Activated naive CD4-positive, alpha-beta T cell treated with anti-CD3 and anti-CD28 coated beads for 36 hours (primary cell): Measurements from ENCODE around the gene NT5DC1. TPM values are rescaled to one million over a fixed set of nuclear protein-coding genes. Genes with fewer than 3 reads are reported as not detected.

ENCODE experiments used
- CTCF ChIA-PET: fragments of 350-600 bp; sonication (Branson Sonifier 250); formaldehyde crosslinking; loops from one replicate; lab custom pipeline; 2021; ENCODE audit warnings: antibody characterized with exemption; lab: Charles Lee
- DNase-seq: peaks from one replicate; pipeline ENCODE4 v3.0.0-alpha.2; 2020
- H3K27ac Mint-ChIP-seq: one replicate; pipeline ENCODE4 v1.8.0; 2021; ENCODE audit warnings: mild to moderate bottlenecking, mixed read lengths
- H3K27me3 Mint-ChIP-seq: one replicate; pipeline ENCODE4 v1.8.0; 2021; ENCODE audit warnings: low read depth, mixed read lengths
- H3K36me3 Mint-ChIP-seq: one replicate; pipeline ENCODE4 v1.8.0; 2021; ENCODE audit warnings: low read depth, mixed read lengths
- H3K4me1 Mint-ChIP-seq: one replicate; pipeline ENCODE4 v1.8.0; 2021; ENCODE audit warnings: low read depth, mixed read lengths
- H3K4me3 Mint-ChIP-seq: one replicate; pipeline ENCODE4 v1.8.0; 2021; ENCODE audit warnings: mild to moderate bottlenecking, moderate library complexity, mixed read lengths
- H3K9me3 Mint-ChIP-seq: one replicate; pipeline ENCODE4 v1.8.0; 2021; ENCODE audit warnings: mixed read lengths
- intact Hi-C: fragments of 100-400 bp; cut with micrococcal nuclease; formaldehyde crosslinking; loops from one replicate; pipeline ENCODE4 v1.15.1; 2023
- total RNA-seq, 2 experiments: library from RNA; stranded (reverse); gene quantifications; one replicate each; pipeline ENCODE4 v1.2.3, GENCODE V29; 2021

The NT5DC1 gene
- total RNA-seq, 2 experiments from 2014 or later: 59.7 to 62.6 TPM

GRCh38 chr6:116176596-116176995 is 75.9 kb downstream of the NT5DC1 start:
- DNase-seq: no peak
- CTCF ChIA-PET: interaction anchor here (0.7 kb wide), 1 partner anchor 209 kb away, joined by 3 read pairs; no protein-coding TSS in a partner anchor
- H3K4me1 Mint-ChIP-seq: no peaks in the 10 kb centered on the region
- peaks cover 25% of the 10 kb centered on the region for H3K36me3 Mint-ChIP-seq
- intact Hi-C loops: no loop called here
- peaks cover 12% of the 10 kb centered on the region for H3K9me3 Mint-ChIP-seq
- H3K27ac Mint-ChIP-seq: no peak overlapping the region
- no peak overlapping the region for H3K4me3 Mint-ChIP-seq
- no peaks in the 10 kb centered on the region for H3K27me3 Mint-ChIP-seq

GRCh38 chr6:116180375-116180774 is 79.7 kb downstream of the NT5DC1 start:
- peaks cover 9% of the 10 kb centered on the region for H3K9me3 Mint-ChIP-seq
- no peak for DNase-seq

GRCh38 chr6:116189472-116189871 is 88.8 kb downstream of the NT5DC1 start:
- peaks cover 8% of the 10 kb centered on the region for H3K36me3 Mint-ChIP-seq
- no peak for DNase-seq
- no peaks in the 10 kb centered on the region for H3K4me1 Mint-ChIP-seq
- CTCF ChIA-PET: no interaction called here
- no peaks in the 10 kb centered on the region for H3K27me3 Mint-ChIP-seq
- intact Hi-C loops: no loop called here
- H3K4me3 Mint-ChIP-seq: no peak overlapping the region
- no peak overlapping the region for H3K27ac Mint-ChIP-seq
- H3K9me3 Mint-ChIP-seq: no peaks in the 10 kb centered on the region

More at GRCh38 chr6:116180375-116180774, 79.7 kb downstream of the NT5DC1 start:
- CTCF ChIA-PET: no interaction called here
- Mint-ChIP-seq H3K4me1 (peaks cover 6% of the 10 kb centered on the region), H3K4me3 (no peak overlapping the region), H3K36me3 (peaks cover 22% of the 10 kb centered on the region), H3K27me3 (no peaks in the 10 kb centered on the region), H3K27ac (no peak overlapping the region)
- intact Hi-C loops: no loop called here

GRCh38 chr6:116190550-116190949 is 89.9 kb downstream of the NT5DC1 start:
- H3K4me1 Mint-ChIP-seq: no peaks in the 10 kb centered on the region

GRCh38 chr6:116191881-116192280 is 91.2 kb downstream of the NT5DC1 start:
- DNase-seq: no peak
- CTCF ChIA-PET: no interaction called here
- intact Hi-C loops: no loop called here
- Mint-ChIP-seq H3K27me3 (no peaks in the 10 kb centered on the region), H3K36me3 (peaks cover 3% of the 10 kb centered on the region), H3K27ac (no peak overlapping the region), H3K9me3 (no peaks in the 10 kb centered on the region), H3K4me1 (no peaks in the 10 kb centered on the region), H3K4me3 (no peak overlapping the region)

More at GRCh38 chr6:116190550-116190949, 89.9 kb downstream of the NT5DC1 start:
- Mint-ChIP-seq H3K4me3 (no peak overlapping the region), H3K27ac (no peak overlapping the region), H3K9me3 (no peaks in the 10 kb centered on the region), H3K27me3 (no peaks in the 10 kb centered on the region), H3K36me3 (peaks cover 4% of the 10 kb centered on the region)
- CTCF ChIA-PET: interaction anchor here (0.6 kb wide), 1 partner anchor 588 kb away, joined by 5 read pairs; no protein-coding TSS in a partner anchor
- no peak for DNase-seq
- intact Hi-C loops: no loop called here

- Mint-ChIP-seq H3K9me3 (no peaks in the 10 kb centered on the region), H3K27ac (no peak overlapping the region), H3K4me3 (no peak overlapping the region), H3K36me3 (peaks cover 4% of the 10 kb centered on the region), H3K27me3 (no peaks in the 10 kb centered on the region), H3K4me1 (no peaks in the 10 kb centered on the region)
- intact Hi-C loops: no loop called here
- CTCF ChIA-PET: no interaction called here
- DNase-seq: no peak
Observed at GRCh38 chr6:116192786-116193185, 92.1 kb downstream of the NT5DC1 start.

GRCh38 chr6:116196841-116197240 is 96.2 kb downstream of the NT5DC1 start:
- intact Hi-C loops: no loop called here
- Mint-ChIP-seq H3K9me3 (no peaks in the 10 kb centered on the region), H3K36me3 (peaks cover 2% of the 10 kb centered on the region), H3K4me3 (no peak overlapping the region), H3K27me3 (no peaks in the 10 kb centered on the region), H3K27ac (no peak overlapping the region), H3K4me1 (no peaks in the 10 kb centered on the region)
- no peak for DNase-seq
- CTCF ChIA-PET: no interaction called here

- no peaks in the 10 kb centered on the region for H3K27me3 Mint-ChIP-seq
- intact Hi-C loops: no loop called here
- H3K9me3 Mint-ChIP-seq: no peaks in the 10 kb centered on the region
- DNase-seq: no peak
- H3K27ac Mint-ChIP-seq: no peak overlapping the region
- no peak overlapping the region for H3K4me3 Mint-ChIP-seq
- no peaks in the 10 kb centered on the region for H3K4me1 Mint-ChIP-seq
- H3K36me3 Mint-ChIP-seq: peaks cover 2% of the 10 kb centered on the region
- CTCF ChIA-PET: no interaction called here
Observed at GRCh38 chr6:116200619-116201249, 100.1 kb downstream of the NT5DC1 start.

- H3K4me1 Mint-ChIP-seq: no peaks in the 10 kb centered on the region
- no peaks in the 10 kb centered on the region for H3K9me3 Mint-ChIP-seq
- H3K36me3 Mint-ChIP-seq: peaks cover 2% of the 10 kb centered on the region
- intact Hi-C loops: no loop called here
- no peak for DNase-seq
- no peak overlapping the region for H3K4me3 Mint-ChIP-seq
- no peak overlapping the region for H3K27ac Mint-ChIP-seq
- no peaks in the 10 kb centered on the region for H3K27me3 Mint-ChIP-seq
- CTCF ChIA-PET: no interaction called here
Observed at GRCh38 chr6:116201538-116201937, 100.9 kb downstream of the NT5DC1 start.

GRCh38 chr6:116205281-116205680 is 104.6 kb downstream of the NT5DC1 start:
- intact Hi-C loops: no loop called here
- H3K4me1 Mint-ChIP-seq: no peaks in the 10 kb centered on the region
- CTCF ChIA-PET: interaction anchor here (0.7 kb wide), 1 partner anchor 10 kb away, joined by 3 read pairs; no protein-coding TSS in a partner anchor
- DNase-seq: no peak
- no peaks in the 10 kb centered on the region for H3K27me3 Mint-ChIP-seq
- H3K27ac Mint-ChIP-seq: no peak overlapping the region
- H3K36me3 Mint-ChIP-seq: no peaks in the 10 kb centered on the region
- no peak overlapping the region for H3K4me3 Mint-ChIP-seq
- no peaks in the 10 kb centered on the region for H3K9me3 Mint-ChIP-seq

GRCh38 chr6:116206231-116206903 is 105.7 kb downstream of the NT5DC1 start:
- Mint-ChIP-seq H3K27me3 (no peaks in the 10 kb centered on the region), H3K27ac (no peak overlapping the region), H3K36me3 (no peaks in the 10 kb centered on the region), H3K4me1 (no peaks in the 10 kb centered on the region), H3K4me3 (no peak overlapping the region), H3K9me3 (no peaks in the 10 kb centered on the region)
- intact Hi-C loops: no loop called here
- DNase-seq: no peak
- CTCF ChIA-PET: no interaction called here

GRCh38 chr6:116208056-116208785 is 107.6 kb downstream of the NT5DC1 start:
- no peaks in the 10 kb centered on the region for H3K27me3 Mint-ChIP-seq
- CTCF ChIA-PET: interaction anchor here (1.1 to 1.4 kb wide), 2 partner anchors 9 to 12 kb away, joined by 5 to 7 read pairs; no protein-coding TSS in a partner anchor
- DNase-seq: no peak
- no peaks in the 10 kb centered on the region for H3K36me3 Mint-ChIP-seq
- H3K4me3 Mint-ChIP-seq: no peak overlapping the region
- no peaks in the 10 kb centered on the region for H3K9me3 Mint-ChIP-seq
- intact Hi-C loops: no loop called here
- no peaks in the 10 kb centered on the region for H3K4me1 Mint-ChIP-seq
- no peak overlapping the region for H3K27ac Mint-ChIP-seq
